HG02981 (cell line): ENCODE measurements around the gene HYI.
"Not testable (repeated sequence)": the region's sequence is repeated elsewhere in the genome, so short reads cannot be mapped to it uniquely, and the experiment has no call there.

Experiments
- ATAC-seq: cut with Tn5 transposase; IDR thresholded peaks from one replicate; pipeline ENCODE4 v1.9.1; 2021; ENCODE audit warnings: mild to moderate bottlenecking, moderate library complexity; ENCODE audit not compliant: unreplicated experiment

Gene HYI

DNA sequence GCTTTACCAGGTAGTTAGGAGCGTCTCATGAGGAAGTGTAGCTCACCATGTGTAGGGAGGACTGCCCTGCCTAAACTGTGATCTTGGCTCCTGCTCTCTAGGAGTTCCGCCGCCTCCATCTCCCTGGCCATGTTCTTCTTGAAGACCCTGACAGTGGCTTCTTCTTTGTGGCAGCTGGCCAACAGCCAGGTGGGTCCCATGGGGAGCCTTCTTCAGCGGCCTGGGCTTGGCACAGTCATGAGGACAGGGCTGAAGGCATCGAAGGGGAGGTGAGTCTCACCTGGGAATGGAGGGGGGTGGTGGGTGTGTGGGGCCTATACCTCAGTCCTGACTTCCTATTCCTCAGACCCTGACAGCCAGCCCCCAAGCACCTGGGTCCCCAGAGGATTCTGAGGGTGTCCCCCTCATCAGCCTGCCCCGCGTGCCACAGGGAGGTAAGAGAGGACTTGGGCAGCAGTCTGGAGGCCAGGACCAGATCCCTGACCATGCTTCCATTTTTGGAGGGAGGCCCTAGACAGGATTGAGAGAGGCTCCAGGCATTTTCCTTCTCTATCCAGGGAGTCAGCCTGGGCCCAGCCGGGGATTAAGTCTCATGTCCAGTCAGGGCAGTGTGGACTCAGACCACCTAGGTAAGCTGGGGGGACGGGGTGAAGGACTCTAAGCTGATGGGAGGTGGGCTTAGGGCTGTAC lies 21.4 kb downstream of the HYI start:
- no peak for ATAC-seq

DNA sequence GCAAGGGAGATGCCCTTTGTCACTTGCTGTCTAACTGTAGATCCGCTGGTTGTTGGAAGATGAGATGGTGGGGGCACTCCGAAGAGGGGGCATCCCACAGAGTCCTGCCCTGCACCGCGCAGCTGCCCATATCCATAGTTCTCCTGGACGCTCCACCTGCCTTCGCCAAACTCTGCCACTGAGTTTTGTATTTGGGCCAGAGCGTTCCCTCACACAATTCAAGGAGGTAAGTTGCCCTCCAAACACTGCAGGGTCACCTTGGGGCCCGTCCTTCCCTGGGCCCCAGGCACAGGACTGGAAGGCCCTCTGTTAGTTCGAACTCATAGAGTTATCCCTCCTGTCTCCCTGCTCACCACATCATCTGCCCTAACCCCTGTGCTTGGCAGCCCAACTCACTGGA lies 22.1 kb downstream of the HYI start:
- no peak for ATAC-seq

DNA sequence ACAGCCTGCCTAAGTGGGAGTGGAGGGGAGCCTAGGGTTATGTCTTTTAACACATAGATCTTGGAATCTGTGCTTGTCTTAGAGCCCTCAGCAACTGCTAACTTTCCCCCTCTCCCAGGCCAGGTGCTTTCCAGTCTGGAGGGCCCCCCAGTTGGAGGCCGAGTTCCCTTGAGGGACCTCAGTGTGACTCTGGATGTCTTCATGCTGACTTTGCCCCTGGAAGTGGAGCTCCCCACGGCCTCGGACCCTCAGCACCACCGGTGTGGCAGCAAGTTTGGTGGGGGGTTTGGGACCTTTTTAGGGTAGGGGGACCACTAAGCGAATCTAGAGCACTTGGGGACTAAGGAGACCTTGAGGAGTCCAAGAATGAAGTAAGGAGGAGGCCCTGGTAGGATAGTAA lies 22.9 kb downstream of the HYI start:
- no peak for ATAC-seq

DNA sequence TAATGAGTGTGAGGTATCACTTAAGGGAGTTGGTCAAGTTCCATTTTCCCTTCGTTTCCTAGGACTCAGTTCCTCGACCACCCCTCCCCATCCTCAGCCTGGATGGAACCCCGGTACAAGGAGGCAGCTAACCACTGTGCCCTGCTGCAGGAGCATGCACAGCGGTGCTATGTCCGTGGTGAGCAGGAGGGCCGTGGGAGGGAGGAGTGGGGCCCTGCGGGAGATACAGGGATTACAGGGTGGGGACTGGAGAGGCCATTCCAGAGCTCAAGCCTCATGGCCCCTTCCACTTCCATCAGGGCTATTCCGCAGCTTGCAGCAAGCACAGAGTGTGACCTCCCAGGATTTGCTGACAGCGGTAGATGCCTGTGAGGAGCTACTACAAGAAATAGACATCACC lies 25.8 kb downstream of the HYI start:
- ATAC-seq, result no peak

DNA sequence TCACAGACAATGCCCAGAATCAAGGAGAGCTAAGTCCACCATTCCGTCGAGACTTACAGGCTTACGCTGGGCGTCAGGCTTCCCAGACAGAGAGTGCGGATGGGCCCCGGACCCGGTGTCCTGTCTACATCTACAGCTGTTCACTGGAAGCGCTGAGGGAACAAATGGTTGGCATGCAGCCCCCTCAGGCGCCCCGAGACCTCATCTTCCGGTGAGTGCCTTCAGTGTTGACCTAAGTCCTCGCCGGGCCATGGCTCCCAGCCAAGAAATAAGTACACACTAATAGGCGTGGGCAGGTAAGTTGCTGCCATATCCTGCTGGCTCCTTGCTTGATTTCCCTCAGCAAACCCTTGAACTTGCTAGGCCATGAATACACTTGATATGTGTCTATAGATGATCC lies 26.2 kb downstream of the HYI start:
- no peak for ATAC-seq

DNA sequence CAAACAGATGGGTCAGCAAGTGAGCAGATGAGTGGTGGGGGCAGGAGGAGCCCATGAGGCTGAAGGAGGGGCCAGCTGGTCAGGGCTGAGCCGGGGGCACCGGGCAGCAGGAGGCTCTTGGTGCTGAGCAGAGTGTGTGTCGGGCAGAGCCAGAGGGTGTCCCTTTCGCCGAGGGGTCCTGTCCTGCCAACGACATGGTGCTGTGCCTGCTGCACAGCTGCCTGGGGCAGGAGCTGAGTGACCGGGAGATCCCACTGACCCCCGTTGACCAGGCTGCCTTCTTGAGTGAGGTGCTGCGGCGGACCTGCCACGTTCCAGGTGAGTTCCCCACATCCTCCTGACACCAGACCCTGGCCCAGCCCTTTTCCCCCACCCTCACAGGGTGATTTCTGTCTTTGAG lies 27.5 kb downstream of the HYI start:
- no peak for ATAC-seq

DNA sequence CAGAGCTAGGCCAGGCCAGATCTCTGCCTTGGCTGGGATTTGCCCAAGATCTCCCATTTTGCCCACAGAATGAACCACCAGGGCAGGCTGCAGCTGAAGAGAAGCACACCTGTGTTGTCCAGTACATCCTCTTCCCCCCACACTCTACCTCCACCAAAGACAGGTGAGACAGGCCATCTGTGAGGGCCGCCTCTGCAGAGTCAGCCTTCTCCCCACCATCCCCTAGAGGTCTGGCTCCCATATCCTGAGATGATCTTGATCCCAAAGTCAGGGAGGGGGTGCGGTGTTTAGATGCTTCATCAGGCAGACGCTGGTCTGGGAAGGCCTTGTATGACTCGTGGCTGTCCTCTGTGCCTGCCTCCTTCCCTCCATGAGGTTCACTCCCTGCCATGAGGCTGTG lies 28.7 kb downstream of the HYI start:
- ATAC-seq, result no peak

DNA sequence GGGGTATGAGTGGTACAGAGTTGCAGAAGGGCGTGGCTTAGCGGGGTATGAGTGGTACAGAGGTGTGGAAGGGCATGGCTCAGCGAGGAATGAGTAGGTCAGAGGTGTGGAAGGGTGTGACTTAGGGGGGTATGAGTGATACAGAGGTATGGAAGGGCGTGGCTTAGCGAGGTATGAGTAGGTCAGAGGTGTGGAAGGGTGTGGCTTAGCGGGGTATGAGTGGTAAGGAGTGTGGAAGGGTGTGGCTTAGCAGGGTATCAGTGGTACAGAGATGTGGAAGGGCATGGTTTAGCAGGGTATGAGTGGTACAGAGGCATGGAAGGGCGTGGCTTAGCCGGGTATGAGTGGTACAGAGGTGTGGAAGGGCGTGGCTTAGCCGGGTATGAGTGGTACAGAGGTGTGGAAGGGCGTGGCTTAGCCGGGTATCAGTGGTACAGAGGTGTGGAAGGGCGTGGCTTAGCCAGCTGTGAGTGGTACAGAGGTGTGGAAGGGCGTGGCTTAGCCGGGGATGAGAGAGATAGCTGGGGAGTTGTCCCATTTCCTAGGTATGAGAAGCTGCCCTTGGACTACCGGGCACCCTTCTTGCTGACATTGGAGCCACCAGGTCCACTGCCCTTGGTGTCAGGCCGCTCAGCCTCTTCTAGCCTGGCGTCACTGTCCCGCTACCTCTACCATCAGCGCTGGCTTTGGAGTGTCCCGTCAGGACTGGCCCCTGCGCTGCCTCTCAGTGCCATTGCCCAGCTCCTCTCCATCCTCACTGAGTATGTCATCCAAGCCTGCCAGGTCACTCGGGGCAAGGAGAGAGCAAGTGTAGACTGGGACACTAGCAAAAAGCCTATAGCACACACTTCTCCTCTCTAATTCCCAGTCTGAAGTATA lies 29.8 kb downstream of the HYI start:
- ATAC-seq, result no peak

DNA sequence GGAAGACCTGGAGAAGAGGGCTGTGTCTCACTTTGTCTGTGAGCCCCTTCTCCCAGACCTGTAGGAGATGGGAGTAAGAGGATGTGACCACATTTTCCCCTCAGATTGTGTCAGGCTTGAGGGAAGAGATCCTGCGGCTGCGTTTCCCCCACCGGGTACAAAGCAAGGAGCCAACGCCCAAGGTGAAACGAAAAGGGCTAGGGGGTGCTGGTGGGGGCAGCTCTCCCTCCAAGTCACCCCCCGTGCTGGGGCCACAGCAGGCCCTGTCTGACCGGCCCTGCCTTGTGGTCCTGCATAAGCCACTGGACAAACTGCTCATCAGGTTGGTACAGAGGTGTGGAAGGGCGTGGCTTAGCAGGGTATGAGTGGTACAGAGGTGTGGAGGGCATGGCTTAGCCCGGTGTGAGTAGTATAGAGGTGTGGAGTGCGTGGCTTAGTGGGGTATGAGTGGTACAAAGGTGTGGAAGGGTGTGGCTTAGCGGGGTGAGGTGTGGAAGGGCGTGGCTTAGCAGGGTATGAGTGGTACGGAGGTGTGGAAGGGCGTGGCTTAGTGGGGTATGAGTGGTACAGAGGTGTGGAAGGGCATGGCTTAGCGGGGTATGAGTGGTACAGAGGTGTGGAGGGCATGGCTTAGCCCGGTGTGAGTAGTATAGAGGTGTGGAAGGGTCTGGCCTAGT lies 30.6 kb downstream of the HYI start:
- ATAC-seq, result no peak

DNA sequence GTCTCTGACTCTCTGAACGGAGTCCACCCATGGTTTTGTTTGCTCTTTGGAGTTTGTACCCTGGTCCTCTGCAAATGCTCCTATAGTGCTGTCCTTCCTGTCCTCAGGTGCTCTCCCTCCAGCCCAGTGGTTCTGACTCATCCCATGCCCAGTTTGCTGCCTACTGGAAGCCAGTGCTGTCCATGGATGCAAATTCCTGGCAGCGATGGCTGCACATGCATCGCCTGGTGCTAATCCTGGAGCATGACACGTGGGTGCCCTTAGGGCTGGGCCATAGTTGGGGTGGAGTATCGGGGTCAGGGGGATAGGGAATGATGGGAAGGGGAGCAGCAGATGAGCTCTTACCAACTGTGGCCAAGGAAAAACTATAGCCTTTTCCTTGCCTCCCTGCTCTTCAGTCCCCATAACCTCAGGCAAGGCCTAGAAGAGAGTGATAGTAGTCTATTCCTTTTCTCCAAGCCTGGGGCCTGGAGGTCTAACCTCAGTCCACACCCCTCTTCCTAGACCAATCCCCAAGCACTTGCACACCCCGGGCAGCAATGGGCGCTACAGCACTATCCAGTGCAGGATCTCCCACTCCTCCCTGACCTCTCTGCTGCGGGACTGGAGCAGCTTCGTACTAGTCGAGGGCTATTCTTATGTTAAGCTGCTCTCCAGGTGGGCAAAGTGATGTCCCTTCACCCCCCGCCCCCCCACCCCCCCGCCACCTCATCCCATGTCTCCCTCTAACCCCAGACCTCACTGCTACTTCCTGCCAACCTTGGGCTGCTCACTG lies 31.6 kb downstream of the HYI start:
- no peak for ATAC-seq

DNA sequence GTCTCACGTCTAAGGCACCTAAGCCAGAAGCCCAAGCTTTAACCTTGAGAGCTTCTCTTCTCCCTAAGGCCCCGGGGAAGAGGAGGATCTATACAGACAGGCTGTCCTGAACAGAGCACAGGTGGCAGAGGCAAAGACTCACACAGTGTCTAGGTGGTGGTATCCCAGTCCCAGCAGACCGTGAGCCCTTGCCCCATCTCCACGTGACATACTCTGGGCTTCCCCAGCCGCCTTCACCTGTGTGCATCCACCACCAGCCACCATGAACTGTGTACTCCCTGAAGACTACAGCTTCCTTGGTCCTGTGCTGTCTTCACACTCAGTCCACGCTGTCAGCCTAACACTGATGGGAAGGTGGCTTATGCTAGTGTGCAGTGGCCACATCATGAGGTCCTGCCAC lies 32.3 kb downstream of the HYI start:
- ATAC-seq, result no peak

DNA sequence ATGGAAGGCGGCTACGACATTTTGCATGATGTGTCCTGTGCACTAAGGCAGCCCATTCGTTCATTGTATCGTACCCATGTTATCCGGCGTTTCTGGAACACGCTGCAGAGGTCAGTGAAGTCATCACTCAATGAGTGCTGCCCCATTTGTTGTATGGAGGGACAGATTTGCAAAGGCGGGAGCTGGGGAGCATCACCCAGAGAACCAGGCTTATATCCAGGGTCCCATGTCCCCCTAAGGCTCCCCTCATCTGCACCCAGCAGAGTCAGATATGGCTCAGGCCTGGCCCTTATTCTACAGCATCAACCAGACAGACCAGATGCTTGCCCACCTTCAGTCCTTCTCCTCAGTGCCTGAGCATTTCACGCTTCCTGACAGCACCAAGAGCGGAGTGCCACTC lies 32.9 kb downstream of the HYI start:
- ATAC-seq, result no peak

DNA sequence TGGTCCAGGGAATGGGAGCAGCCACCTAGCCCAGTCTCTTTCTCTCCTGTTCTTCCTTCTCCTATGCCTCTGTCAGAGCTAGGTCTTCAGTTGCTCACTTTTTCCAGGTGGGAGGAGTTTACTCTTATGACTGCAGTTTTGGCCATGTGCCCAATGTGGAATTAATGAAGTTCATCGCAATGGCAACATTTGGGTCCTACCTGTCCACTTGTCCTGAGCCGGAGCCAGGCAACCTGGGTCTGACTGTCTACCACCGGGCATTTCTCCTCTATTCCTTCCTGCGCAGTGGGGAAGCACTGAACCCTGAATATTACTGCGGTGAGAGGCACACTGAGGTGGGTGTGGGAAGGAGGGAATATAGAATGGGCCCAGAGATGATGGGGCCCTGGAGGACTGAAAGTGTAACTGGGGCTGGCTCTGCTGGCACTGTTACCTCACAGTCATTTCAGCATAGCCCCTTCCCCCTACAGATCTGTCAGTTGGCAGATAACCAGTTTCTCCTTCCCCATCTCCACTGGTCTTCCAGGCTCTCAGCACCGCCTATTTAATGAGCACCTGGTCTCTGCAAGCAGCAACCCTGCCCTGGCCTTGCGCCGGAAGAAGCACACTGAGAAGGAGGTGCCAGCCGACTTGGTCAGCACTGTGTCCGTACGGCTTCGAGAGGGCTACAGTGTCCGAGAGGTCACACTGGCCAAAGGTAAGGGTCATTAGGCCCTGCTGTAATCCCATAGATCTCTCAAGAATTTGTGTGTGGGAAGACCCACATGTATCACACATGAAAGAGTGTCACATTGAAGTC lies 33.9 kb downstream of the HYI start:
- ATAC-seq, result no peak

DNA sequence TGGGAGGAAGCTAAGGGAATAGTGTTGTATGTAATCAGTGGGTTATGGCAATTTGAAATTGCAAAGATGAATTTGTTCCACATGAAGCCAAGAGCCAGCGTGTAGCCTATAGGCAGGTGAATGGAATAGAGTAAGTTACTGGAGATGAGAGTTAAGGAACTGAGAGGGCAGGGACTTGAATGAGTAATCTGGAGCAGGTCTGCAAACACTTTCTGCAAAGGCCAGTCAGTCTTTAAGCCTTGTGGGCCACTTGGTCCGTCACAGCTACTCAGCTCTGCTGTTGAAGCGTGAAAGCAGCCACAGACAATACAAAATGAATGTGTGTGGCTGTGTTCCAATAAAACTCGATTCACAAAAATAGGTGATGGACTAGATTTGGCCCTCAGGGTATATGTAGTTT lies 34.9 kb downstream of the HYI start:
- ATAC-seq, result no peak

DNA sequence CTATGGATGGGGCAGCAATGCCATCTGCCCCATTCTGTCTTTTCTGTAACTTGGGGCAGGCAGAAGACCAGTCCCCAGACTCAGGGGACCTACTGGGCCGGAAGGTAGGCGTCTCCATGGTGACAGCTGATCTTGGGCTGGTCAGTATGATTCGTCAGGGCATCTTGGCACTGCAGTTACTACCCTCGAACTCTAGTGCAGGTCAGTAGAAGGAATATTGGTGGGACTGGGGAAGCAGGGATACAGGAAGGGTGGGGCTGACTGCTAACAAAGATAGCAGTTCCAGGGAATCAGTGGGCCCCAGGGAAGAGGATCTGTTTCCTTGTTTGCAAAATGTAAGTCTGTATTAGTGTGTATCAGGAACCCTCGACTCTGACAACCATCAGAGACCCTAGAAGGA lies 37.8 kb downstream of the HYI start:
- no peak for ATAC-seq

DNA sequence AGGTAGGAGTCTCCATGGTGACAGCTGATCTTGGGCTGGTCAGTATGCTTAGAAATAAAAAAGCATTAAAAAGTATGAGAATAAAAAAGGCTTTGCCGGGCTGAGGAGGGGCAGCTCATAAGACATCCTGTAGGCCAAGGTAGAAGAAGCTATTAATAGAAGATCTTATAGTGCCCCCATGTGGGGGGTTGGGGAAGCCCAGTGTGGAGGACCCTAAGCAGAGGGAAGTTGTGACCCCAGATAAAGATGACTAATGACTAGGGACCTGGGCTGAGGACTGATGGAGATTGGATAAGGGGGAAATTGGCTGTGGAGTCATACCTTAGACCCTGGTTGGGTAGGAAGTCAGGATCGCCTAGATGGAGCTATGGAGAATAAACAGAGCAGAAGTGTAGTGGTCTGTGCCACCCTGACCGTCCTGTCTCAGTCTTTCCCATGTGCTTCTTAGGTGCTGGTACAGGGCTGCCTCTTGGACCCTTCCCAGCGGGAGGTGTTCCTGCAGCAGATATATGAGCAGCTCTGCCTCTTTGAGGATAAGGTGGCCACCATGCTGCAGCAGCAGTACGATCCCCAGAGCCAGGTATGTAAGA lies 39.0 kb downstream of the HYI start:
- no peak for ATAC-seq

DNA sequence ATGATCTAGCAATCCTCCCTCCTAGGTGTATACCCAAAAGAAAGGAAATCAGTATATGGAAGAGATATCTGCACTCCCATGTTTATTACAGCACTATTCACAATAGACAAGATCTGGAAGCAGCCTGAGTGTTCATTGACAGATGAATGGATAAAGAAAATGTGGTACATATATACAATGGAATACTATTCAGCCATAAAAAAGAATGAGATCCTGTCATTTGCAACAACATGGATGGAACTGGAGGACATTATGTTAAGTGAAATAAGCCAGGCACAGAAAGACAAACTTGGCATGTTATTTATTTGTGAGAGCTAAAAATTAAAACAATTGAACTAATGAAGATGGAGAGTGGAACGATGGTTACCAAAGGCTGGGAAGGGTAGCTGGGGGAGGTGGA lies 40.3 kb downstream of the HYI start:
- not testable (repeated sequence) for ATAC-seq

DNA sequence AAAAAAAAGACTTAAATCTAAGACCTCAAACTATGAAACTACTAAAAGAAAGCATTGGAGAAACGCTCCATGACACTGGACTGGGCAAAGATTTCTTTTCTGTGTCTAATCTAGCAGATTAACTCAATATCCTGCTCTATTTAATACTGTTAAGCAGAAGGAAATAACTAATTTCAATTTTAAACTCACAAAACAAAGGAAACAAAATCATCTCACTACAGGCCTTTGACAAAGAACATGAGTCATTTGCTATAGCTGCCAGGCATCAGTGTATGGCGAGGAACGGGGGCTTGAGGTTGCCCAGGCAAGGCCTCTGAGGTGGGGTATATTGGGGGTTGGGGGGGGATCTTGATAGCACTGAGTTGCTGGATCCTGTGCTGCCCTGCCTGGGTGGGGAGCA lies 43.2 kb downstream of the HYI start:
- no peak for ATAC-seq

DNA sequence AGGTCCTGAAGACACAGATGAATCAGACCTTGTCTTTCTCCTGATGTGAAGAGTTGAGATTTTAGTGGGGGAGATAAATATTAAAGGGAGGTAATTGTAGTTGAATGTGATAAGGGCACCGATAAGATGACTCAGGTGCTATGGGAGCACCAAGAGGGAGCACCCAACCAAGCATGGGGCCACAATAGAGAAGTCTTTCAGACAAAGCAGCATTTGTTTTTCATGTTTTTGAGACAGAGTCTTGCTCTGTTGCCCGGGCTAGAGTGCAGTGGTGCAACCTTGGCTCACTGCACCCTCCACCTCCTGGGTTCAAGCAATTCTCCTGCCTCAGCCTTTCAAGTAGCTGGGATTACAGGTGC lies 47.9 kb downstream of the HYI start:
- ATAC-seq, result no peak

DNA sequence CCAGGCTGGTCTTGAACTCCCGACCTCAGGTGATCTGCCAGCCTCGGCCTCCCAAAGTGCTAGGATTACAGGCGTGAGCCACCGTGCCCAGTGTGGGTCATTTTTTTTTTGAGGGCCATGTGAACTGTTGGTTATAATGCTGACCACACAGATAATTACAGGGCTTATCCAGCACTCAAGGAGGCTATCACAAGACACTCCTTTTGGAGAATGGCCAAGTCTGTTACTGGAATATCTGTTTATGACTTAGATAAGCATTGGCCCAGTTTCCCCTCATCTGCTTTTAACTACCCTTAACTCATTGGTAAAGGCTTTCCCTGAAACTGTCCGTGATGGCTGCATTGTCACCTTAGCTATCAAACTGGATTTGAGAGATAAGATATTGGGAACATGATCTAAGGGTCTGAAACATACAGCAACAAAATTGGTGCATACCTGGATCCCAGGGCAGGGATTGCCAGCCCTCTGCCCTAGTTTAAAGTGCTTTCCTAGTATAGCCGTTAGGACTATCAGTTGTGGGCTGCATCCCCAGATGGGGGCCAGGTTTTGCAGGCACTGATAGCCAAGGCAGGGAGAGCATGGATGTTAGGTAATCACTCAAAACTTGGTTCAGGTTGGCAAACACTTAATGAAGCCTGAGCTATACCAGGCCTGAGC lies 48.4 kb downstream of the HYI start:
- no peak for ATAC-seq
